ENCODE results near the gene UHRF2. TPM values are rescaled to one million over a fixed set of nuclear protein-coding genes. Genes with fewer than 3 reads are reported as not detected.

Gene UHRF2
- total and polyA plus RNA-seq, 2 of the 13 experiments (the other 11 are each of a cell fraction or from before 2014, with no cell fraction given): 42.1 to 44.2 TPM

GRCh38 chr9:6479959-6480358, 67.0 kb downstream of the UHRF2 start (continued):
- TF ChIP-seq HNF4G (IDR thresholded peaks at IDR 0.05; ENCODE audit: borderline replicate concordance, low read depth, low read length): peak; percentile 49; the same call in 1 of the 2 replicates
- no peak for TF ChIP-seq HNF4G (CRISPR knock-in tag; IDR thresholded peaks at IDR 0.05; ENCODE audit: borderline replicate concordance, low read depth)
- TF ChIP-seq SOX6 (IDR thresholded peaks at IDR 0.05): no peak
- TF ChIP-seq SOX6 (CRISPR knock-in tag; IDR thresholded peaks at IDR 0.05): peak; percentile 48
- TF ChIP-seq BRCA1 (CRISPR knock-in tag; IDR thresholded peaks at IDR 0.05): no peak

- H3K79me2 ChIP-seq (ENCODE audit: insufficient read depth, low read length): no peaks in the 10 kb centered on the region
- no TSS peak for BruUV-seq (replicated peaks)
- ATAC-seq: no peak
These were observed 71.2 kb downstream of the UHRF2 start for GRCh38 chr9:6484210-6484609.

GRCh38 chr9:6488395-6488794, 75.4 kb downstream of the UHRF2 start:
- DNase-seq (ENCODE audit: low spot score) (no peak), ATAC-seq (no peak), FAIRE-seq (no peak)
- Histone ChIP-seq H3K9ac (ENCODE audit: insufficient read depth, low read depth, low read length) (no peak overlapping the region), H4K20me1 (ENCODE audit: insufficient read depth, low read length) (no peaks in the 10 kb centered on the region), H3K9me3 (ENCODE audit: low read length) (no peaks in the 10 kb centered on the region), H3K4me1 (ENCODE audit: insufficient read depth, low read length) (peaks cover 12% of the 10 kb centered on the region; the same call in 1 of the 2 replicates), H2AFZ (ENCODE audit: low read length) (no peak overlapping the region), H3K27ac (ENCODE audit: extremely low read length, insufficient read depth, low read length) (no peak overlapping the region), H3K36me3 (replicated peaks in 1 of 2; ENCODE audit: control insufficient read depth in 1 of 2, insufficient read depth in 2 of 2, low read length in 2 of 2) (peaks cover 12 to 32% of the 10 kb centered on the region in 2 experiments; a peak in 4 of 5 replicates), H3K4me3 (replicated peaks in 1 of 3; ENCODE audit: insufficient read depth in 1 of 3, low read depth in 2 of 3, low read length in 3 of 3) (no peak overlapping the region), H3K27me3 (ENCODE audit: control insufficient read depth in 1 of 2, insufficient read depth in 2 of 2, low read length in 2 of 2) (no peaks in the 10 kb centered on the region), H3K79me2 (ENCODE audit: insufficient read depth, low read length) (peaks cover 9% of the 10 kb centered on the region), H3K4me2 (ENCODE audit: low read depth, low read length) (no peak overlapping the region)
- ChIA-PET POLR2A (no interaction called here), CTCF (ENCODE audit: low intra/inter-chr PET ratio, low total read pairs) (no interaction called here)
- no TSS peak for BruUV-seq (replicated peaks)
- over 99% methylated on average over 7 of the region's 7 CpGs for WGBS (ENCODE audit: low lambda C conversion rate)
- intact Hi-C loops (cut with micrococcal nuclease; ENCODE audit: unreplicated experiment): no loop called here
- no peak for TF ChIP-seq SP2 (CRISPR knock-in tag; IDR thresholded peaks at IDR 0.05)
- no peak for TF ChIP-seq SP4 (CRISPR knock-in tag; IDR thresholded peaks at IDR 0.05)
- TF ChIP-seq ZNF570 (CRISPR knock-in tag; IDR thresholded peaks at IDR 0.05; ENCODE audit: borderline replicate concordance): no peak
- no peak for TF ChIP-seq ZGPAT (CRISPR knock-in tag; IDR thresholded peaks at IDR 0.05)
- TF ChIP-seq TERF1 (CRISPR knock-in tag; IDR thresholded peaks at IDR 0.05): no peak
- TF ChIP-seq ARHGAP35 (CRISPR knock-in tag; IDR thresholded peaks at IDR 0.05; ENCODE audit: borderline replicate concordance): no peak
- no peak for TF ChIP-seq ZNF546 (CRISPR knock-in tag; conservative IDR thresholded peaks at IDR 0.05)
- TF ChIP-seq SKI (IDR thresholded peaks at IDR 0.05; ENCODE audit: partially characterized antibody): no peak
- no peak for TF ChIP-seq ZNF558 (CRISPR knock-in tag; IDR thresholded peaks at IDR 0.05; ENCODE audit: borderline replicate concordance)
- TF ChIP-seq CC2D1A (CRISPR knock-in tag; IDR thresholded peaks at IDR 0.05): no peak
- in situ Hi-C loops (cut with HindIII; ENCODE audit: extremely low pct_ligation_motif_present, low pct_unique_long_range_greater_than_20kb): no loop called here

More at GRCh38 chr9:6484210-6484609, 71.2 kb downstream of the UHRF2 start:
- H2AFZ ChIP-seq (ENCODE audit: low read length): no peak overlapping the region
- WGBS (ENCODE audit: low lambda C conversion rate): 100% methylated on average over 2 of the region's 2 CpGs
- no peak for DNase-seq (ENCODE audit: low spot score)
- H3K4me3 ChIP-seq (replicated peaks in 1 of 3; ENCODE audit: insufficient read depth in 1 of 3, low read depth in 2 of 3, low read length in 3 of 3): no peak overlapping the region
- in situ Hi-C loops (cut with HindIII; ENCODE audit: extremely low pct_ligation_motif_present, low pct_unique_long_range_greater_than_20kb): no loop called here
- peak; percentile 55; the same call in 1 of the 2 replicates for TF ChIP-seq ZNF263 (CRISPR knock-in tag; IDR thresholded peaks at IDR 0.05)
- TF ChIP-seq BHLHE40 (IDR thresholded peaks at IDR 0.05; ENCODE audit: low read length): no peak
- TF ChIP-seq SKI (IDR thresholded peaks at IDR 0.05; ENCODE audit: partially characterized antibody): no peak
- no peak for TF ChIP-seq RBAK (CRISPR knock-in tag; IDR thresholded peaks at IDR 0.05)
- TF ChIP-seq ZNF598 (CRISPR knock-in tag; IDR thresholded peaks at IDR 0.05; ENCODE audit: borderline replicate concordance): no peak
- H3K9me3 ChIP-seq (ENCODE audit: low read length): no peaks in the 10 kb centered on the region
- ChIA-PET POLR2A (no interaction called here), CTCF (ENCODE audit: low intra/inter-chr PET ratio, low total read pairs) (no interaction called here)
- no peak for FAIRE-seq
- no peaks in the 10 kb centered on the region for H4K20me1 ChIP-seq (ENCODE audit: insufficient read depth, low read length)
- intact Hi-C loops (cut with micrococcal nuclease; ENCODE audit: unreplicated experiment): no loop called here
- no peak overlapping the region for H3K9ac ChIP-seq (ENCODE audit: insufficient read depth, low read depth, low read length)
- no peaks in the 10 kb centered on the region for H3K27me3 ChIP-seq (ENCODE audit: control insufficient read depth in 1 of 2, insufficient read depth in 2 of 2, low read length in 2 of 2)
- H3K4me2 ChIP-seq (ENCODE audit: low read depth, low read length): no peak overlapping the region
- no peak overlapping the region for H3K27ac ChIP-seq (ENCODE audit: extremely low read length, insufficient read depth, low read length)
- peaks cover 20% of the 10 kb centered on the region for H3K4me1 ChIP-seq (ENCODE audit: insufficient read depth, low read length)
- H3K36me3 ChIP-seq (replicated peaks in 1 of 2; ENCODE audit: control insufficient read depth in 1 of 2, insufficient read depth in 2 of 2, low read length in 2 of 2): peaks cover 12 to 48% of the 10 kb centered on the region in 2 experiments
